Ectodermal cell (in vitro differentiated cells): Measurements from ENCODE around the gene MOXD1.

ENCODE experiments used
- H3K27ac ChIP-seq: 2 replicates; pipeline ENCODE4 v1.7.0; 2013; ENCODE audit warnings: mild to moderate bottlenecking, low read depth, low read length; ENCODE audit not compliant: insufficient read depth, poor library complexity, severe bottlenecking
- H3K27me3 ChIP-seq: 2 replicates; pipeline ENCODE4 v1.7.0; 2013; ENCODE audit warnings: mild to moderate bottlenecking, low read length; ENCODE audit not compliant: insufficient read depth, control insufficient read depth, poor library complexity, severe bottlenecking
- H3K36me3 ChIP-seq: one replicate; pipeline ENCODE4 v1.7.0; 2013; ENCODE audit warnings: low read length; ENCODE audit not compliant: control insufficient read depth, insufficient read depth
- H3K4me1 ChIP-seq: one replicate; pipeline ENCODE4 v1.7.0; 2013; ENCODE audit warnings: low read length; ENCODE audit not compliant: control insufficient read depth, insufficient read depth
- H3K4me3 ChIP-seq: 2 replicates; pipeline ENCODE4 v1.7.0; 2013; ENCODE audit warnings: low read depth, low read length, control low read depth; ENCODE audit not compliant: insufficient read depth
- H3K9me3 ChIP-seq: 2 replicates; pipeline ENCODE4 v1.7.0; 2013; ENCODE audit warnings: mild to moderate bottlenecking, low read length, moderate library complexity; ENCODE audit not compliant: control insufficient read depth
- WGBS, 2 experiments: methylation state at CpG; one replicate each; pipeline ENCODE4 v1.1.7; 2013; ENCODE audit warnings: missing lambda C conversion rate in 2 of 2; 5-methylcytosine and 5-hydroxymethylcytosine counted together

Gene MOXD1

GRCh38 chr6:132247381-132248159 is 153.7 kb downstream of the MOXD1 start:
- Histone ChIP-seq H3K4me1 (no peaks in the 10 kb centered on the region), H3K36me3 (no peaks in the 10 kb centered on the region), H3K9me3 (no peaks in the 10 kb centered on the region), H3K4me3 (no peak overlapping the region), H3K27ac (no peak overlapping the region), H3K27me3 (no peaks in the 10 kb centered on the region)
- 84 to 91% methylated on average over 7 of the region's 7 CpGs for WGBS, 2 experiments

DNA sequence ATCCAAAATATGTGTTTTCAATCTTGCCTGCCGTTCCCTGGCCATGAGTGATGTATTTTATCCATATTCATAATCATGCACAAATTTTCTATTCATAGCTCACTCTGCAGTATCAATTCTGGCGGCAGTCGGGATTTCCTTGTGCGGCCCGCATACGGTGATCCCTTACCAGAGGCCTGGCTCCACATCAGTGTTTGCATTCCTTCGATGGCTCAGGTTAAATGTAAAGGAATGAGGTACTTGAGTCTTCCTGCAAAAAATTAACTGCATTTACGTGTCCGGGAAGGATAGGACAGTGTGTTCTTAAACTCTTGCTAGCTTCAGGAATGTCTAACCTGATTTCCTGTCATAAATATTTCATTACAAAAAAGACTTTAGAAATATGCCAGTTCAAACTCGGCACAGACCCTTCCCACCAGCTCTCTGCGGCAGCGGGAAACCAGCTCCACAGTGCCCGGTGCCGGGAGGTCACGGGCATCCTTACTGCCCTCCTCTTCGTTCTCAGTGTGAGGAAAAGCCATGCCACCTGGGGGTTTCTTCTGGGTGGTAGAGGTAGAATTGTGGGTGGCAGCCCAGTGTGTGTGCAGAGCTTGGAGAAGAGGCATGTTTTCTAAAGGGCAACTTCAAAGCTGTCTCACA is 154.5 kb downstream of the MOXD1 start:
- WGBS, 2 experiments = 92 to 95% methylated on average over 16 of the region's 16 CpGs
- no peaks in the 10 kb centered on the region for H3K27me3 ChIP-seq

GRCh38 chr6:132246120-132246617 is 155.1 kb downstream of the MOXD1 start:
- no peaks in the 10 kb centered on the region for H3K27me3 ChIP-seq
- H3K27ac ChIP-seq = no peak overlapping the region
- H3K4me1 ChIP-seq = no peaks in the 10 kb centered on the region
- no peaks in the 10 kb centered on the region for H3K36me3 ChIP-seq
- no peaks in the 10 kb centered on the region for H3K9me3 ChIP-seq
- no peak overlapping the region for H3K4me3 ChIP-seq
- 100% methylated on average over 1 to 2 of the region's 2 CpGs for WGBS, 2 experiments

More for the DNA sequence above, 154.5 kb downstream of the MOXD1 start:
- no peak overlapping the region for H3K27ac ChIP-seq
- H3K9me3 ChIP-seq = no peaks in the 10 kb centered on the region
- H3K4me3 ChIP-seq = no peak overlapping the region
- no peaks in the 10 kb centered on the region for H3K36me3 ChIP-seq
- no peaks in the 10 kb centered on the region for H3K4me1 ChIP-seq
